ENCODE data around the gene WDR73.

Gene WDR73

GRCh38 chr15:84653910-84654688 lies at the start of gene WDR73:
TSS of gene WDR73 (minus strand) at chr15:84654283. CDS start at chr15:84654274, 9 bp downstream.
- Histone ChIP-seq H3K27ac (ENCODE audit: poor library complexity, severe bottlenecking) (peak within 1 kb of the TSS; percentile 64), H3K4me1 (ENCODE audit: insufficient read depth, poor library complexity, severe bottlenecking) (peaks cover 8% of the 10 kb centered on the region), H3K36me3 (ENCODE audit: low read depth) (peaks cover 45% of the 10 kb centered on the region), H3K9me3 (ENCODE audit: severe bottlenecking) (no peaks in the 10 kb centered on the region), H3K27me3 (ENCODE audit: insufficient read depth, poor library complexity, severe bottlenecking) (no peaks in the 10 kb centered on the region), H3K4me3 (ENCODE audit: severe bottlenecking) (peak within 1 kb of the TSS; percentile 95)
- DNase-seq (ENCODE audit: low spot score) (peak; percentile 98), ATAC-seq (ENCODE audit: low read depth) (peak; percentile 83)
- TF ChIP-seq CTCF (IDR thresholded peaks at IDR 0.05; ENCODE audit: poor library complexity, severe bottlenecking): no peak

DNA sequence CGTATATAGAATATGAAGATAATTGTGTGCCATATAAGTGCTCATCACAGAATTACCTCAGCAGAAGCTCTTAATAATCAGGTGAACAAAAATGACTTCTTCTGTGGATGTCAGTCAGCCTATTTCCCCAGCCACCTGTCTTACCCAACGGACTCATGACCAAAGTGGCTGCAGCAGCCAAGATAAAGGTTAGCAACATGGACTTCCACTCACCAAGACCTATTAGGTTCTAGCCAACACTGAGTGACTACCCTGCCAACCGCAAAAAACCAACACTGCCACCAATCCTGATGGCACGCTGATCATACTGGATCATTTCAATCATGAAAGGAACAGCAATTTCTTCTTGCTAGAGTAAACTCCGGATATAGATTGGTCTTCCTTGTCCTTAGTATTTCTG lies 49.7 kb upstream of the WDR73 start:
- no peaks in the 10 kb centered on the region for H3K27me3 ChIP-seq (ENCODE audit: insufficient read depth, poor library complexity, severe bottlenecking)
- no peak overlapping the region for H3K27ac ChIP-seq (ENCODE audit: poor library complexity, severe bottlenecking)
- DNase-seq (ENCODE audit: low spot score) (no peak), ATAC-seq (ENCODE audit: low read depth) (no peak)
- peaks cover 30% of the 10 kb centered on the region for H3K36me3 ChIP-seq (ENCODE audit: low read depth)
- H3K9me3 ChIP-seq (ENCODE audit: severe bottlenecking): no peaks in the 10 kb centered on the region
- H3K4me3 ChIP-seq (ENCODE audit: severe bottlenecking): no peak overlapping the region
- TF ChIP-seq CTCF (IDR thresholded peaks at IDR 0.05; ENCODE audit: poor library complexity, severe bottlenecking): no peak
- H3K4me1 ChIP-seq (ENCODE audit: insufficient read depth, poor library complexity, severe bottlenecking): peaks cover 8% of the 10 kb centered on the region

DNA sequence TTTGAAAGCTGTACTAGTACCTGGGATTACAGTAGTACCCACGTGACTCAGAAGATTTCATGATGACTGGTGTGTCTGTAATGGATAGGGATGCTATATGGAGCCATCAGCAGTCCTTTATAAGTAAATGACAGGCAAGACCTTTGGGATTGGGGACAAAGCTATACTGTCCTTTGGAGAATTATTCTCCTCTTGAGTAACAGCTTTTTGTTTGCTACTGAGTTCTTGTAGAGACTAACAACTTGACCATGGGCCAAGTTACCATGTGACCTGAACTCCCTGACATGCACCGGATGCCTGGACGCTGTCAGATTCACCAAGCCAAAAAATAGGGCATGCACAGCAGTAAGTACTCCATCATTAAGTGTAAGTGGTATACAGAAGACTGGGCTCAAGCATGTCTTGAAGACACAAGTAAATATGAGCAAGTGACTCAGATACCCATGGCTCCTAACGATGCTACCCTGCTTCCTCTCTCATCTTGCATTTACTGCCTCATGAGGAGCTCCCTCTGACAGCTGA lies 48.9 kb upstream of the WDR73 start:
- peaks cover 9% of the 10 kb centered on the region for H3K4me1 ChIP-seq (ENCODE audit: insufficient read depth, poor library complexity, severe bottlenecking)
- no peaks in the 10 kb centered on the region for H3K27me3 ChIP-seq (ENCODE audit: insufficient read depth, poor library complexity, severe bottlenecking)
- no peak for DNase-seq (ENCODE audit: low spot score)
- H3K36me3 ChIP-seq (ENCODE audit: low read depth): peaks cover 27% of the 10 kb centered on the region
- H3K4me3 ChIP-seq (ENCODE audit: severe bottlenecking): no peak overlapping the region
- no peak overlapping the region for H3K27ac ChIP-seq (ENCODE audit: poor library complexity, severe bottlenecking)
- no peak for TF ChIP-seq CTCF (IDR thresholded peaks at IDR 0.05; ENCODE audit: poor library complexity, severe bottlenecking)
- ATAC-seq (ENCODE audit: low read depth): peak; percentile 39
- H3K9me3 ChIP-seq (ENCODE audit: severe bottlenecking): no peaks in the 10 kb centered on the region

GRCh38 chr15:84699538-84700191 lies 45.6 kb upstream of the WDR73 start:
- ATAC-seq (ENCODE audit: low read depth): no peak
- Histone ChIP-seq H3K4me1 (ENCODE audit: insufficient read depth, poor library complexity, severe bottlenecking) (peaks cover 5% of the 10 kb centered on the region), H3K36me3 (ENCODE audit: low read depth) (peaks cover 24% of the 10 kb centered on the region), H3K9me3 (ENCODE audit: severe bottlenecking) (no peaks in the 10 kb centered on the region), H3K4me3 (ENCODE audit: severe bottlenecking) (no peak overlapping the region), H3K27me3 (ENCODE audit: insufficient read depth, poor library complexity, severe bottlenecking) (no peaks in the 10 kb centered on the region), H3K27ac (ENCODE audit: poor library complexity, severe bottlenecking) (no peak overlapping the region)
- DNase-seq (ENCODE audit: low spot score): no peak
- TF ChIP-seq CTCF (IDR thresholded peaks at IDR 0.05; ENCODE audit: poor library complexity, severe bottlenecking): no peak

Data from RWPE2 (cell line).